ENCODE measurements around the gene CUX1. TPM values are rescaled to one million over a fixed set of nuclear protein-coding genes. Genes with fewer than 3 reads are reported as not detected.

CUX1 gene
- total RNA-seq, 1 experiment from 2014 or later: 92.4 TPM

GRCh38 chr7:102191556-102192379 is 374.3 kb downstream of the CUX1 start:
- Histone ChIP-seq H3K4me2 (ENCODE audit: low read depth, low read length, poor library complexity, severe bottlenecking) (no peak overlapping the region), H3K27me3 (ENCODE audit: low read length) (no peaks in the 10 kb centered on the region), H3K36me3 (ENCODE audit: insufficient read depth, low read length) (peaks cover 12% of the 10 kb centered on the region; the same call in 1 of the 2 replicates), H2AFZ (ENCODE audit: low read length) (no peak overlapping the region), H3K27ac (ENCODE audit: low read length) (no peak overlapping the region), H4K20me1 (ENCODE audit: insufficient read depth, low read depth, low read length) (no peaks in the 10 kb centered on the region), H3K9me2 (replicated peaks; ENCODE audit: insufficient read depth, low read length) (no peaks in the 10 kb centered on the region), H3K9me3 (ENCODE audit: low read length) (no peaks in the 10 kb centered on the region), H3K4me3 (ENCODE audit: low read length) (no peak overlapping the region), H3K4me1 (ENCODE audit: low read length) (no peaks in the 10 kb centered on the region), H3K9ac (ENCODE audit: low read length) (no peak overlapping the region), H3K79me2 (ENCODE audit: low read length) (no peaks in the 10 kb centered on the region)
- no peak for DNase-seq

GRCh38 chr7:102192790-102193189 is 375.4 kb downstream of the CUX1 start:
- Histone ChIP-seq H3K9me3 (ENCODE audit: low read length) (no peaks in the 10 kb centered on the region), H3K9ac (ENCODE audit: low read length) (no peak overlapping the region), H3K4me1 (ENCODE audit: low read length) (no peaks in the 10 kb centered on the region), H3K4me2 (ENCODE audit: low read depth, low read length, poor library complexity, severe bottlenecking) (no peak overlapping the region), H3K9me2 (replicated peaks; ENCODE audit: insufficient read depth, low read length) (no peaks in the 10 kb centered on the region), H3K27me3 (ENCODE audit: low read length) (no peaks in the 10 kb centered on the region), H2AFZ (ENCODE audit: low read length) (no peak overlapping the region), H3K79me2 (ENCODE audit: low read length) (no peaks in the 10 kb centered on the region), H3K4me3 (ENCODE audit: low read length) (no peak overlapping the region), H3K36me3 (ENCODE audit: insufficient read depth, low read length) (peaks cover 14% of the 10 kb centered on the region; the same call in 1 of the 2 replicates), H4K20me1 (ENCODE audit: insufficient read depth, low read depth, low read length) (no peaks in the 10 kb centered on the region), H3K27ac (ENCODE audit: low read length) (no peak overlapping the region)
- no peak for DNase-seq

DNA sequence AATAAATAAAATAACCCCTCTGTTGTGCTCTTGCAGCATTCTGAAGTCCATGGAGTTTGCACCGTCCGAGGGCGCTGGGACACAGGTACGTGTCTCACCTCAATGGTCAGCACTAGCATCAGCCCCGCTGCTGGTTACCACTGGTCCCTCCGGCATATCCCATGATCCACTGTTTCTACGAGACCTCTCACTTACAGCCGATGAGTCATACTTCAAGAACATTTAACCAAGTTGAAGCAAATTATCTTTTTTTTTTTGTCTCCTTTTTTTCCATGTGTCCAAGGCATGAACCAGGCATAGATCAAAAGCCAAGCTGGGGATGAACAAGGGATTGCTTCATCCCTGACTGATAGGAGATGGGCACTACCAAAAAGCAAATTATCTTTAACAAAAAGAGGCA is 376.4 kb downstream of the CUX1 start:
- Histone ChIP-seq H3K4me2 (ENCODE audit: low read depth, low read length, poor library complexity, severe bottlenecking) (no peak overlapping the region), H3K4me3 (ENCODE audit: low read length) (no peak overlapping the region), H3K79me2 (ENCODE audit: low read length) (no peaks in the 10 kb centered on the region), H3K36me3 (ENCODE audit: insufficient read depth, low read length) (peaks cover 14% of the 10 kb centered on the region; the same call in 1 of the 2 replicates), H3K9me3 (ENCODE audit: low read length) (no peaks in the 10 kb centered on the region), H3K27ac (ENCODE audit: low read length) (no peak overlapping the region), H2AFZ (ENCODE audit: low read length) (no peak overlapping the region), H3K9ac (ENCODE audit: low read length) (no peak overlapping the region), H3K4me1 (ENCODE audit: low read length) (no peaks in the 10 kb centered on the region), H3K9me2 (replicated peaks; ENCODE audit: insufficient read depth, low read length) (no peaks in the 10 kb centered on the region), H4K20me1 (ENCODE audit: insufficient read depth, low read depth, low read length) (no peaks in the 10 kb centered on the region), H3K27me3 (ENCODE audit: low read length) (no peaks in the 10 kb centered on the region)
- no peak for DNase-seq

DNA sequence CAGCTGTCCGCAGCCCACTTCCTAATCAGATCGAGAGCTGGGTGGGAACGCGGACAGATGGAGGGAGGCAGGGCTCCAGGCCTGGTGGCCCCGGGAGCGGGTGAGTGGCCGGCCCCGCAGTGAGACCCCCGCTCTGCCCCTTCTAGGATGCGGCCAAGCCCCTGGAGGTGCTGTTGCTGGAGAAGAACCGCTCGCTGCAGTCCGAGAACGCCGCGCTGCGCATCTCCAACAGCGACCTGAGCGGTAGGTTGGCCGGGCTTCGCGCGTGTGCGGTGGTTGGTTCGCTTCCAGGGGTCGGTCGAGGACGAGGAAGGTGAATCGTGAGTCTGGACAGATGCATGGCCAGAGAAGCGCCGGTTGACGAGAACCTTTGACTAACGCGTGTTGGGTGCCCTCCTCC is 377.9 kb downstream of the CUX1 start:
- Histone ChIP-seq H3K27me3 (ENCODE audit: low read length) (no peaks in the 10 kb centered on the region), H3K9ac (ENCODE audit: low read length) (no peak overlapping the region), H2AFZ (ENCODE audit: low read length) (no peak overlapping the region), H3K9me3 (ENCODE audit: low read length) (no peaks in the 10 kb centered on the region), H3K4me2 (ENCODE audit: low read depth, low read length, poor library complexity, severe bottlenecking) (no peak overlapping the region), H3K27ac (ENCODE audit: low read length) (no peak overlapping the region), H3K4me3 (ENCODE audit: low read length) (no peak overlapping the region), H4K20me1 (ENCODE audit: insufficient read depth, low read depth, low read length) (no peaks in the 10 kb centered on the region), H3K36me3 (ENCODE audit: insufficient read depth, low read length) (peaks cover 14% of the 10 kb centered on the region; the same call in 1 of the 2 replicates), H3K9me2 (replicated peaks; ENCODE audit: insufficient read depth, low read length) (no peaks in the 10 kb centered on the region), H3K4me1 (ENCODE audit: low read length) (no peaks in the 10 kb centered on the region), H3K79me2 (ENCODE audit: low read length) (no peaks in the 10 kb centered on the region)
- DNase-seq: no peak

DNA sequence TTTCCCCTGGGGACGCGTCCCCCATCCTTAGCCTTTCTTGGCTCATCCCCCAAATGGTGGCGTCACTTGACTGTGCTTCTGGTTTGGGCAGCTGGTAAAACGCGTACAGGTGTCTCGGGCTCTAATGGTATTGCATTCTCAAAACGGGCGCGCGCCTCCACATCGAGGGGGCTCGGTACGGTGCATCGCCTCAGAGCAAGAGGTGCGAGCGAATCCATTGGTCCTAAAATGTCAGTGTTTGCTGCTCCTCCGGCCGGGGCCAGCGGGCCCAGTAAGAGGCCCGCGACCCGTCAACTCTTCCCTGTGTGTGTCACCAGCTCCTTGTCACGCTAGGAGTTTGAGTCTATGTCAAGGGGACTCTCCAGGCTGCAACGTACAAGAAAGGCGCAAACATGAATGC is 378.6 kb downstream of the CUX1 start:
- Histone ChIP-seq H3K79me2 (ENCODE audit: low read length) (no peaks in the 10 kb centered on the region), H3K9me2 (replicated peaks; ENCODE audit: insufficient read depth, low read length) (no peaks in the 10 kb centered on the region), H4K20me1 (ENCODE audit: insufficient read depth, low read depth, low read length) (no peaks in the 10 kb centered on the region), H3K9me3 (ENCODE audit: low read length) (no peaks in the 10 kb centered on the region), H3K4me2 (ENCODE audit: low read depth, low read length, poor library complexity, severe bottlenecking) (no peak overlapping the region), H3K27me3 (ENCODE audit: low read length) (no peaks in the 10 kb centered on the region), H3K27ac (ENCODE audit: low read length) (no peak overlapping the region), H3K4me1 (ENCODE audit: low read length) (no peaks in the 10 kb centered on the region), H3K36me3 (ENCODE audit: insufficient read depth, low read length) (peaks cover 14% of the 10 kb centered on the region; the same call in 1 of the 2 replicates), H3K4me3 (ENCODE audit: low read length) (no peak overlapping the region), H3K9ac (ENCODE audit: low read length) (no peak overlapping the region), H2AFZ (ENCODE audit: low read length) (no peak overlapping the region)
- no peak for DNase-seq

GRCh38 chr7:102197161-102197560 is 379.7 kb downstream of the CUX1 start:
- Histone ChIP-seq H3K9me3 (ENCODE audit: low read length) (no peaks in the 10 kb centered on the region), H3K4me3 (ENCODE audit: low read length) (no peak overlapping the region), H3K4me1 (ENCODE audit: low read length) (no peaks in the 10 kb centered on the region), H3K9ac (ENCODE audit: low read length) (no peak overlapping the region), H3K27ac (ENCODE audit: low read length) (no peak overlapping the region), H3K27me3 (ENCODE audit: low read length) (no peaks in the 10 kb centered on the region), H2AFZ (ENCODE audit: low read length) (no peak overlapping the region), H3K36me3 (ENCODE audit: insufficient read depth, low read length) (peaks cover 15% of the 10 kb centered on the region; the same call in 1 of the 2 replicates), H3K4me2 (ENCODE audit: low read depth, low read length, poor library complexity, severe bottlenecking) (no peak overlapping the region), H3K9me2 (replicated peaks; ENCODE audit: insufficient read depth, low read length) (no peaks in the 10 kb centered on the region), H4K20me1 (ENCODE audit: insufficient read depth, low read depth, low read length) (no peaks in the 10 kb centered on the region), H3K79me2 (ENCODE audit: low read length) (no peaks in the 10 kb centered on the region)
- no peak for DNase-seq

DNA sequence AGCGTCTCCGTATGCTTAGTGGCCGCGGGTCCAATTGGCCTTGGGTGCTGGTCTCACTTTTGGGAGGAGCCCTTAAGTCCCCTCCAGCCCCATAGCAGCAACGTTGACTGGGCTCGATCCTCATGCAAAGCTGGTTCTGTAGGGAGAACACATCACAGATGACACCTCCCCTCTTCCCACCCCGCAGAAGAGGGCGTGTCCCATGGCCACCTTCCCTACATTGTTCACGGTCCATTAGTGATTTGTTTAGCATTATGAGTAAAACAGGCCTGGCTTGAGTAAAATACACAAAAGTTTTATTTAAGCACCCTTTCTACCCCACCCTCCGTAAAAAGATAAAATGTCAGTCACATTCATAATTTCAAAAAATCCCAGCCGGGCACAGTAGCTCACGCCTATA is 380.2 kb downstream of the CUX1 start:
- no peak for DNase-seq
- Histone ChIP-seq H3K27me3 (ENCODE audit: low read length) (no peaks in the 10 kb centered on the region), H3K27ac (ENCODE audit: low read length) (no peak overlapping the region), H3K4me2 (ENCODE audit: low read depth, low read length, poor library complexity, severe bottlenecking) (no peak overlapping the region), H3K4me3 (ENCODE audit: low read length) (no peak overlapping the region), H3K4me1 (ENCODE audit: low read length) (no peaks in the 10 kb centered on the region), H2AFZ (ENCODE audit: low read length) (no peak overlapping the region), H4K20me1 (ENCODE audit: insufficient read depth, low read depth, low read length) (no peaks in the 10 kb centered on the region), H3K9ac (ENCODE audit: low read length) (no peak overlapping the region), H3K36me3 (ENCODE audit: insufficient read depth, low read length) (peaks cover 19% of the 10 kb centered on the region; the same call in 1 of the 2 replicates), H3K79me2 (ENCODE audit: low read length) (no peaks in the 10 kb centered on the region), H3K9me3 (ENCODE audit: low read length) (no peaks in the 10 kb centered on the region), H3K9me2 (replicated peaks; ENCODE audit: insufficient read depth, low read length) (no peaks in the 10 kb centered on the region)

DNA sequence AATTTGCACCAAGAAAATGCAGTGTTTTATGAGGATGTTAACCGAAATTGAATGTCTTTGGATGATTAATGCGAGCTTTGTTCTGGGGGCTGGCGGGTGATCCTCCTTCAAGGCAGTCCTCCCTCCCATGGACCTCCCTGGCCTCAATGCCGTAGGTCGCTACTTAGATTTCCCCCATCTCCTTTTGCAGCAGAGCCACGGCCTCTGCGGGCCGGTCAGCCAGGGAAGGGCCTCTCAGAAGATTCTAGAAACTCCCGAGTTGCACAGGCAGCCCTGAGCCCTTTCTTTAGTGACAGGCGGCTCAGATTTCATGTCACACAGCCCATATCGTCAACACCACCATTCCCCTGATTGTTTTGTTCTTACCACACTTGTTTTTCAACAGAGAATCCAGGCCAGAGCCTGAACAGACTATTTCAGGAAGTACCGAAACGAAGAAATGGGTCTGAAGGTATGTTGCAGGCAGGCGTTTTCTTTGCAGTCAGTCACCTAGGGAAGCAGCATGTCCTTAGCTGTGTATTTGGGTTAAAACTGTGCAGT is 381.1 kb downstream of the CUX1 start:
- no peak for DNase-seq
- Histone ChIP-seq H3K9ac (ENCODE audit: low read length) (no peak overlapping the region), H3K9me3 (ENCODE audit: low read length) (no peaks in the 10 kb centered on the region), H3K9me2 (replicated peaks; ENCODE audit: insufficient read depth, low read length) (no peaks in the 10 kb centered on the region), H3K4me1 (ENCODE audit: low read length) (no peaks in the 10 kb centered on the region), H2AFZ (ENCODE audit: low read length) (no peak overlapping the region), H3K79me2 (ENCODE audit: low read length) (no peaks in the 10 kb centered on the region), H3K4me3 (ENCODE audit: low read length) (no peak overlapping the region), H3K4me2 (ENCODE audit: low read depth, low read length, poor library complexity, severe bottlenecking) (no peak overlapping the region), H3K27me3 (ENCODE audit: low read length) (no peaks in the 10 kb centered on the region), H3K36me3 (ENCODE audit: insufficient read depth, low read length) (peaks cover 14% of the 10 kb centered on the region; the same call in 1 of the 2 replicates), H4K20me1 (ENCODE audit: insufficient read depth, low read depth, low read length) (no peaks in the 10 kb centered on the region; the same call in 1 of the 2 replicates), H3K27ac (ENCODE audit: low read length) (no peak overlapping the region)

All from Karpas-422 (cell line).